OCI-LY7 (cell line): ENCODE data around the gene NHP2. TPM values are rescaled to one million over a fixed set of nuclear protein-coding genes. Genes with fewer than 3 reads are reported as not detected.

Source experiments
- BruUV-seq: library from RNA; stranded (reverse); fragments of 400-500 nt; replicated peaks from 2 replicates; lab custom pipeline; 2021; lab: Mats Ljungman, UMichigan
- CTCF ChIA-PET: fragments of 300-600 bp; sonication (Branson Sonifier 250); formaldehyde crosslinking; loops from one replicate; lab custom pipeline; 2022; ENCODE audit warnings: antibody characterized with exemption; ENCODE audit not compliant: unreplicated experiment; lab: Charles Lee
- POLR2A ChIA-PET: fragments of 300-600 bp; sonication (Branson Sonifier 250); formaldehyde crosslinking; loops from one replicate; lab custom pipeline; 2022; ENCODE audit warnings: antibody characterized with exemption; lab: Charles Lee
- DNase-seq: peaks from one replicate; pipeline ENCODE4 v3.0.0-alpha.2; 2015; ENCODE audit warnings: low spot score
- H2AFZ ChIP-seq: fragments of 200-600 bp; sonication (generic), shearing (Covaris generic); 2 replicates; pipeline ENCODE4 v1.6.1; 2014; ENCODE audit warnings: mild to moderate bottlenecking, antibody characterized with exemption, low read length, moderate library complexity
- H3K27ac ChIP-seq: fragments of 200-600 bp; sonication (generic); 2 replicates; pipeline ENCODE4 v1.5.1; 2014; ENCODE audit warnings: mixed run types, low read depth, mild to moderate bottlenecking, moderate library complexity, low read length, inconsistent platforms; ENCODE audit not compliant: poor library complexity, severe bottlenecking
- H3K36me3 ChIP-seq: fragments of 200-600 bp; sonication (generic); 2 replicates; pipeline ENCODE4 v1.6.1; 2014; ENCODE audit warnings: mild to moderate bottlenecking, antibody characterized with exemption, low read length, moderate library complexity, mixed read lengths; ENCODE audit not compliant: insufficient read depth
- H3K4me1 ChIP-seq: fragments of 200-600 bp; sonication (generic); 2 replicates; pipeline ENCODE4 v1.5.1; 2014; ENCODE audit warnings: mild to moderate bottlenecking, low read length; ENCODE audit not compliant: insufficient read depth, poor library complexity, severe bottlenecking
- H3K4me2 ChIP-seq: fragments of 200-600 bp; sonication (generic); 2 replicates; pipeline ENCODE4 v1.6.1; 2014; ENCODE audit warnings: mild to moderate bottlenecking, low read length
- H3K4me3 ChIP-seq: fragments of 200-600 bp; sonication (generic); 2 replicates; pipeline ENCODE4 v1.5.1; 2014; ENCODE audit warnings: mild to moderate bottlenecking, low read depth, low read length; ENCODE audit not compliant: poor library complexity, severe bottlenecking
- H3K79me2 ChIP-seq: fragments of 200-600 bp; sonication (generic); 2 replicates; pipeline ENCODE4 v1.6.1; 2016; ENCODE audit warnings: low read depth, mild to moderate bottlenecking, low read length, moderate library complexity, mixed read lengths; ENCODE audit not compliant: insufficient read depth
- H3K9me2 ChIP-seq: fragments of 200-600 bp; sonication (generic); 2 replicates; pipeline ENCODE4 v1.6.1; 2016; ENCODE audit warnings: mild to moderate bottlenecking, low read length, mixed read lengths; ENCODE audit not compliant: insufficient read depth
- H3K9me3 ChIP-seq: fragments of 200-600 bp; sonication (generic); 2 replicates; pipeline ENCODE4 v1.6.1; 2014; ENCODE audit warnings: mild to moderate bottlenecking, mixed run types, low read length, mixed read lengths
- H4K20me1 ChIP-seq: fragments of 200-600 bp; sonication (generic); 2 replicates; pipeline ENCODE4 v1.6.1; 2014; ENCODE audit warnings: mild to moderate bottlenecking, antibody characterized with exemption, low read length, moderate library complexity, mixed read lengths; ENCODE audit not compliant: insufficient read depth
- EZH2phosphoT487 ChIP-seq: fragments of 200-600 bp; sonication (generic); IDR thresholded peaks from 2 replicates; pipeline ENCODE4 v1.6.1; 2018; ENCODE audit warnings: low read depth, borderline replicate concordance, mild to moderate bottlenecking, mixed run types, antibody characterized with exemption, low read length, moderate library complexity, mixed read lengths
- intact Hi-C: fragments of 100-400 bp; cut with micrococcal nuclease; formaldehyde crosslinking; loops from one replicate; pipeline ENCODE4 v1.10.0; 2022; ENCODE audit not compliant: unreplicated experiment
- total RNA-seq, 2 experiments: library from RNA; depleted of rRNA in 1 of 2; stranded (reverse); fragments of >200 nt in 1 of 2; shearing (Covaris generic) in 1 of 2; gene quantifications; 2 replicates each; pipeline ENCODE4 v1.2.3, GENCODE V29; 2014 to 2022
- TF ChIP-seq, protein P1 (sequence below): fragments of 200-600 bp; sonication (generic); conservative IDR thresholded peaks from 2 replicates; pipeline ENCODE4 v1.5.1; 2014; ENCODE audit warnings: mild to moderate bottlenecking, antibody characterized with exemption, low read length, moderate library complexity, mixed read lengths

The NHP2 gene
- total RNA-seq, 2 experiments from 2014 or later, result 216 to 309 TPM

DNA sequence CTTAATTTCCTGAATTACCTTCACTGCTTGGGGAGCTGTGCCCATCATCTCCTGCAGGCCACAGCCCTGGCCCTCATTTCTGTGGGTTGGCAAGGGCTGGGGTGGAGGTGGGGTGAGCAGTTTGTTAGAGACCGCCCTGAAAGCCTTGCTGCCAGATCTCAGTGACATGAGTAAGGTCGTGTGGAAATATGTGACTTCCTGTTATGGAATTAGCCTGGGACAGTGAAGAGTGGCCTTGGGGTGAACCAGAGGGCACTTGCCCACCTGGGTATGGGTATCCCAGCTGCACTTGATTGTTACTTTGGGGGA is 48.2 kb upstream of the NHP2 start:
- ChIA-PET POLR2A (interaction anchor here (0.6 to 1.2 kb wide), 5 partner anchors 21 to 610 kb away, joined by 3 to 7 read pairs (median 3); partner anchors contain the start of gene TMED9), CTCF (no interaction called here)
- no peak for DNase-seq

DNA sequence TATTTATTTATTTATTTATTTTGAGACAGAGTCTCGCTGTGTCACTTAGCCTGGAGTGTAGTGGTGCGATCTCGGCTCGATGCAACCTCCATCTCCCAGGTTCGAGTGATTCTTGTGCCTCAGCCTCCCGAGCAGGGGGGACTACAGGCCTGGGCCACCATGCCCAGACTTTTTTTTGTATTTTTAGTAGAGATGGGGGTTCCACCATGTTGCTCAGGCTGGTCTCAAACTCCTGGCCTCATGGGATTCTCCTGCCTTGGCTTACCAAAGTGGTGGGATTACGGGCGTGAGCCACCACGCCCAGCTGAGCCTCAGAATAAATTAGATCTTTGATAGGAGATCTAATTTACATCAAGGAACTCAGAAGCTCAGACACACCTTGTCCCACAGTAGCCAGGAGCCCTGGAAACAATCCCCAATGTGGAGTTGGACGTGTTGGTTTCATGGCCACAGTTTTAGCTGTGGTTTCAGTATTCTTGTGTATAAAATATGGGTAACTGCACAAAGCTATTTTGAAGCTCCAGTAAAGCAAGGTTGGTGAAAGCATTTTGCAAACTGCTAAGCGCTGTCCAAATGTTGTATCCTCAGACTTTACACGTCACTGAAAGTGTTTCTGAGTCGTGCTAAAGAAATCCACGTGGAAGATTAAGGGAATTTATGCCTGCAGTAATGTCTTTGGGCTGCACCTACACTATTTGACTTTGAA is 47.7 kb upstream of the NHP2 start:
- TF ChIP-seq EZH2phosphoT487, result no peak
- TF ChIP-seq, protein P1, sequence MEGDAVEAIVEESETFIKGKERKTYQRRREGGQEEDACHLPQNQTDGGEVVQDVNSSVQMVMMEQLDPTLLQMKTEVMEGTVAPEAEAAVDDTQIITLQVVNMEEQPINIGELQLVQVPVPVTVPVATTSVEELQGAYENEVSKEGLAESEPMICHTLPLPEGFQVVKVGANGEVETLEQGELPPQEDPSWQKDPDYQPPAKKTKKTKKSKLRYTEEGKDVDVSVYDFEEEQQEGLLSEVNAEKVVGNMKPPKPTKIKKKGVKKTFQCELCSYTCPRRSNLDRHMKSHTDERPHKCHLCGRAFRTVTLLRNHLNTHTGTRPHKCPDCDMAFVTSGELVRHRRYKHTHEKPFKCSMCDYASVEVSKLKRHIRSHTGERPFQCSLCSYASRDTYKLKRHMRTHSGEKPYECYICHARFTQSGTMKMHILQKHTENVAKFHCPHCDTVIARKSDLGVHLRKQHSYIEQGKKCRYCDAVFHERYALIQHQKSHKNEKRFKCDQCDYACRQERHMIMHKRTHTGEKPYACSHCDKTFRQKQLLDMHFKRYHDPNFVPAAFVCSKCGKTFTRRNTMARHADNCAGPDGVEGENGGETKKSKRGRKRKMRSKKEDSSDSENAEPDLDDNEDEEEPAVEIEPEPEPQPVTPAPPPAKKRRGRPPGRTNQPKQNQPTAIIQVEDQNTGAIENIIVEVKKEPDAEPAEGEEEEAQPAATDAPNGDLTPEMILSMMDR, result no peak
- H3K4me2 ChIP-seq, result no peak overlapping the region
- no TSS peak for BruUV-seq
- peaks cover 11% of the 10 kb centered on the region for H4K20me1 ChIP-seq
- H3K79me2 ChIP-seq, result peaks cover 33% of the 10 kb centered on the region
- no peaks in the 10 kb centered on the region for H3K9me3 ChIP-seq
- H3K36me3 ChIP-seq, result peaks cover 20% of the 10 kb centered on the region
- H3K4me3 ChIP-seq, result no peak overlapping the region
- peaks cover 5% of the 10 kb centered on the region for H3K4me1 ChIP-seq
- no peak for DNase-seq
- H3K9me2 ChIP-seq, result no peaks in the 10 kb centered on the region
- CTCF ChIA-PET, result no interaction called here
- POLR2A ChIA-PET, result interaction anchor here (0.6 to 1.2 kb wide), 5 partner anchors 20 to 609 kb away, joined by 3 to 7 read pairs (median 3); partner anchors contain the start of gene TMED9
- intact Hi-C loops, result no loop called here
- no peak overlapping the region for H2AFZ ChIP-seq
- no peak overlapping the region for H3K27ac ChIP-seq

More for the DNA sequence above, 48.2 kb upstream of the NHP2 start:
- no peak overlapping the region for H3K27ac ChIP-seq
- intact Hi-C loops, result no loop called here
- BruUV-seq, result no TSS peak
- no peaks in the 10 kb centered on the region for H3K9me2 ChIP-seq
- H3K79me2 ChIP-seq, result peaks cover 38% of the 10 kb centered on the region
- no peak overlapping the region for H3K4me2 ChIP-seq
- peaks cover 25% of the 10 kb centered on the region for H3K36me3 ChIP-seq
- H3K9me3 ChIP-seq, result no peaks in the 10 kb centered on the region
- TF ChIP-seq, protein P1, result no peak
- TF ChIP-seq EZH2phosphoT487, result no peak
- peaks cover 10% of the 10 kb centered on the region for H3K4me1 ChIP-seq
- H2AFZ ChIP-seq, result no peak overlapping the region
- no peak overlapping the region for H3K4me3 ChIP-seq
- peaks cover 16% of the 10 kb centered on the region for H4K20me1 ChIP-seq
